Measurements from ENCODE around the gene CEP164.

CEP164 gene

GRCh38 chr11:117462183-117462863 is 134.7 kb downstream of the CEP164 start:
- H3K4me3 ChIP-seq (ENCODE audit: low read depth, low read length) = no peak overlapping the region
- DNase-seq (ENCODE audit: low read depth) = no peak
- no peak for TF ChIP-seq POLR2A (IDR thresholded peaks at IDR 0.05; ENCODE audit: extremely low read depth, insufficient read length)
- no peak for TF ChIP-seq MAX (IDR thresholded peaks at IDR 0.05; ENCODE audit: low read depth, low read length)
- TF ChIP-seq, protein P1, sequence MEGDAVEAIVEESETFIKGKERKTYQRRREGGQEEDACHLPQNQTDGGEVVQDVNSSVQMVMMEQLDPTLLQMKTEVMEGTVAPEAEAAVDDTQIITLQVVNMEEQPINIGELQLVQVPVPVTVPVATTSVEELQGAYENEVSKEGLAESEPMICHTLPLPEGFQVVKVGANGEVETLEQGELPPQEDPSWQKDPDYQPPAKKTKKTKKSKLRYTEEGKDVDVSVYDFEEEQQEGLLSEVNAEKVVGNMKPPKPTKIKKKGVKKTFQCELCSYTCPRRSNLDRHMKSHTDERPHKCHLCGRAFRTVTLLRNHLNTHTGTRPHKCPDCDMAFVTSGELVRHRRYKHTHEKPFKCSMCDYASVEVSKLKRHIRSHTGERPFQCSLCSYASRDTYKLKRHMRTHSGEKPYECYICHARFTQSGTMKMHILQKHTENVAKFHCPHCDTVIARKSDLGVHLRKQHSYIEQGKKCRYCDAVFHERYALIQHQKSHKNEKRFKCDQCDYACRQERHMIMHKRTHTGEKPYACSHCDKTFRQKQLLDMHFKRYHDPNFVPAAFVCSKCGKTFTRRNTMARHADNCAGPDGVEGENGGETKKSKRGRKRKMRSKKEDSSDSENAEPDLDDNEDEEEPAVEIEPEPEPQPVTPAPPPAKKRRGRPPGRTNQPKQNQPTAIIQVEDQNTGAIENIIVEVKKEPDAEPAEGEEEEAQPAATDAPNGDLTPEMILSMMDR (IDR thresholded peaks at IDR 0.05; ENCODE audit: low read depth, low read length) = no peak
- no peak for TF ChIP-seq MYC (IDR thresholded peaks at IDR 0.05; ENCODE audit: low read depth, low read length)

GRCh38 chr11:117462864-117463247 is 135.2 kb downstream of the CEP164 start:
- H3K4me3 ChIP-seq (ENCODE audit: low read depth, low read length) = no peak overlapping the region
- TF ChIP-seq, protein P1 (IDR thresholded peaks at IDR 0.05; ENCODE audit: low read depth, low read length) = no peak
- TF ChIP-seq POLR2A (IDR thresholded peaks at IDR 0.05; ENCODE audit: extremely low read depth, insufficient read length) (no peak), MAX (IDR thresholded peaks at IDR 0.05; ENCODE audit: low read depth, low read length) (no peak), MYC (IDR thresholded peaks at IDR 0.05; ENCODE audit: low read depth, low read length) (no peak)
- no peak for DNase-seq (ENCODE audit: low read depth)
